Transverse colon (tissue), 3 donors: ENCODE results near the gene TRABD2B.

Experiments
- EP300 ChIP-seq: sonication (generic); formaldehyde crosslinking; IDR thresholded peaks from one replicate; pipeline ENCODE4 v1.6.1; 2017; ENCODE audit warnings: antibody characterized with exemption, low read depth
- TF ChIP-seq, protein P1 (sequence below), 5 experiments: fragments of 200-600 bp in 3 of 5; fragments of 450-650 bp in 2 of 5; sonication (generic) in 3 of 5; IDR thresholded peaks; 1 replicate in 2 of 5; 2 replicates in 3 of 5; pipeline ENCODE4 v1.5.1; 2016 to 2017; ENCODE audit warnings: antibody characterized with exemption in 5 of 5, inconsistent platforms in 3 of 5, mild to moderate bottlenecking in 2 of 5, moderate library complexity in 1 of 5

GRCh38 chr1:47805018-47805417 is 192.2 kb downstream of the TRABD2B start:
- TF ChIP-seq, protein P1, sequence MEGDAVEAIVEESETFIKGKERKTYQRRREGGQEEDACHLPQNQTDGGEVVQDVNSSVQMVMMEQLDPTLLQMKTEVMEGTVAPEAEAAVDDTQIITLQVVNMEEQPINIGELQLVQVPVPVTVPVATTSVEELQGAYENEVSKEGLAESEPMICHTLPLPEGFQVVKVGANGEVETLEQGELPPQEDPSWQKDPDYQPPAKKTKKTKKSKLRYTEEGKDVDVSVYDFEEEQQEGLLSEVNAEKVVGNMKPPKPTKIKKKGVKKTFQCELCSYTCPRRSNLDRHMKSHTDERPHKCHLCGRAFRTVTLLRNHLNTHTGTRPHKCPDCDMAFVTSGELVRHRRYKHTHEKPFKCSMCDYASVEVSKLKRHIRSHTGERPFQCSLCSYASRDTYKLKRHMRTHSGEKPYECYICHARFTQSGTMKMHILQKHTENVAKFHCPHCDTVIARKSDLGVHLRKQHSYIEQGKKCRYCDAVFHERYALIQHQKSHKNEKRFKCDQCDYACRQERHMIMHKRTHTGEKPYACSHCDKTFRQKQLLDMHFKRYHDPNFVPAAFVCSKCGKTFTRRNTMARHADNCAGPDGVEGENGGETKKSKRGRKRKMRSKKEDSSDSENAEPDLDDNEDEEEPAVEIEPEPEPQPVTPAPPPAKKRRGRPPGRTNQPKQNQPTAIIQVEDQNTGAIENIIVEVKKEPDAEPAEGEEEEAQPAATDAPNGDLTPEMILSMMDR (IDR thresholded peaks at IDR 0.05) = no peak
- no peak for TF ChIP-seq EP300
